ENCODE results near the gene DUS1L.

DUS1L gene

GRCh38 chr17:82065638-82066303 lies at the start of gene DUS1L:
Gene DUS1L, minus strand, starts transcription at chr17:82065804. Its CDS starts 745 bp downstream, at chr17:82065059.
- DNase-seq (ENCODE audit: low read depth in 2 of 2): peak; percentile 59 to 60

- no peak for DNase-seq (ENCODE audit: low read depth in 2 of 2)
Measured at GRCh38 chr17:82114872-82115271, 49.3 kb upstream of the DUS1L start.

GRCh38 chr17:82114447-82114846 lies 48.8 kb upstream of the DUS1L start:
- no peak for DNase-seq (ENCODE audit: low read depth in 2 of 2)

GRCh38 chr17:82113941-82114340 lies 48.3 kb upstream of the DUS1L start:
- DNase-seq (ENCODE audit: low read depth in 2 of 2): no peak

- no peak for DNase-seq (ENCODE audit: low read depth in 2 of 2)
Measured at GRCh38 chr17:82113422-82113821, 47.8 kb upstream of the DUS1L start.

GRCh38 chr17:82112914-82113311 lies 47.3 kb upstream of the DUS1L start:
- no peak for DNase-seq (ENCODE audit: low read depth in 2 of 2)

- DNase-seq (ENCODE audit: low read depth in 2 of 2): no peak
Measured at GRCh38 chr17:82112181-82112913, 46.7 kb upstream of the DUS1L start.

GRCh38 chr17:82110298-82110697 lies 44.7 kb upstream of the DUS1L start:
- no peak for DNase-seq (ENCODE audit: low read depth in 2 of 2)

- DNase-seq (ENCODE audit: low read depth in 2 of 2): no peak
Measured at GRCh38 chr17:82108961-82109475, 43.4 kb upstream of the DUS1L start.

- DNase-seq (ENCODE audit: low read depth in 2 of 2): no peak
Measured at GRCh38 chr17:82108496-82108945, 42.9 kb upstream of the DUS1L start.

GRCh38 chr17:82108038-82108437 lies 42.4 kb upstream of the DUS1L start:
- no peak for DNase-seq (ENCODE audit: low read depth in 2 of 2)

- DNase-seq (ENCODE audit: low read depth in 2 of 2): no peak
Measured at GRCh38 chr17:82107341-82107860, 41.8 kb upstream of the DUS1L start.

- no peak for DNase-seq (ENCODE audit: low read depth in 2 of 2)
Measured at GRCh38 chr17:82106688-82107305, 41.2 kb upstream of the DUS1L start.

- peak; percentile 30 to 63 for DNase-seq (ENCODE audit: low read depth in 2 of 2)
Measured at GRCh38 chr17:82105882-82106687, 40.5 kb upstream of the DUS1L start.

- no peak for DNase-seq (ENCODE audit: low read depth in 2 of 2)
Measured at GRCh38 chr17:82105417-82105881, 39.8 kb upstream of the DUS1L start.

- DNase-seq (ENCODE audit: low read depth in 2 of 2): no peak
Measured at GRCh38 chr17:82104797-82105416, 39.3 kb upstream of the DUS1L start.

GRCh38 chr17:82103553-82104451 lies 38.2 kb upstream of the DUS1L start:
- no peak for DNase-seq (ENCODE audit: low read depth in 2 of 2)

GRCh38 chr17:82101767-82102679 lies 36.4 kb upstream of the DUS1L start:
- no peak for DNase-seq (ENCODE audit: low read depth in 2 of 2)

- DNase-seq (ENCODE audit: low read depth in 2 of 2): no peak
Measured at GRCh38 chr17:82101301-82101715, 35.7 kb upstream of the DUS1L start.
